ENCODE measurements around the gene UTS2B.

Gene UTS2B

GRCh38 chr3:191329654-191330529, at the start of gene UTS2B:
UTS2B (minus strand) TSS chr3:191330526; CDS start chr3:191282189, 48,337 bp downstream.
- no peak for DNase-seq

GRCh38 chr3:191380001-191380400, 49.7 kb upstream of the UTS2B start:
- DNase-seq: no peak

GRCh38 chr3:191379446-191379845, 49.1 kb upstream of the UTS2B start:
- DNase-seq: no peak

- DNase-seq: no peak
These were observed 48.0 kb upstream of the UTS2B start for GRCh38 chr3:191378142-191378812.

GRCh38 chr3:191376516-191377141, 46.3 kb upstream of the UTS2B start:
- no peak for DNase-seq

- no peak for DNase-seq
These were observed 43.0 kb upstream of the UTS2B start for GRCh38 chr3:191373327-191373726.

- no peak for DNase-seq
These were observed 41.8 kb upstream of the UTS2B start for GRCh38 chr3:191372122-191372521.

GRCh38 chr3:191369616-191370010, 39.3 kb upstream of the UTS2B start:
- DNase-seq: no peak

- DNase-seq: no peak
These were observed 38.7 kb upstream of the UTS2B start for GRCh38 chr3:191368755-191369615.

GRCh38 chr3:191366675-191367074, 36.3 kb upstream of the UTS2B start:
- DNase-seq: no peak

GRCh38 chr3:191363221-191363620, 32.9 kb upstream of the UTS2B start:
- DNase-seq: no peak

- no peak for DNase-seq
These were observed 32.3 kb upstream of the UTS2B start for GRCh38 chr3:191362524-191363090.

- no peak for DNase-seq
These were observed 31.7 kb upstream of the UTS2B start for GRCh38 chr3:191362037-191362436.

GRCh38 chr3:191361456-191361855, 31.1 kb upstream of the UTS2B start:
- no peak for DNase-seq

- no peak for DNase-seq
These were observed 30.3 kb upstream of the UTS2B start for GRCh38 chr3:191360620-191361019.

GRCh38 chr3:191358929-191359328, 28.6 kb upstream of the UTS2B start:
- no peak for DNase-seq

- no peak for DNase-seq
These were observed 27.6 kb upstream of the UTS2B start for GRCh38 chr3:191357909-191358308.

- DNase-seq: no peak
These were observed 26.5 kb upstream of the UTS2B start for GRCh38 chr3:191356631-191357439.

- DNase-seq: no peak
These were observed 25.1 kb upstream of the UTS2B start for GRCh38 chr3:191355406-191355805.

GRCh38 chr3:191353022-191353777, 22.9 kb upstream of the UTS2B start:
- no peak for DNase-seq

- no peak for DNase-seq
These were observed 21.7 kb upstream of the UTS2B start for GRCh38 chr3:191352014-191352413.

Measured in NCI-H187 treated with DMSO at 0.1 percent for 48 hours (cell line).